ENCODE results near the gene ZNF75A.

The ZNF75A gene

GRCh38 chr16:3289998-3290673 is 15.2 kb upstream of the ZNF75A start:
- no peak for DNase-seq

GRCh38 chr16:3292604-3293003 is 12.7 kb upstream of the ZNF75A start:
- no peak for DNase-seq

- no peak for DNase-seq
Measured at GRCh38 chr16:3295209-3295608, 10.1 kb upstream of the ZNF75A start.

GRCh38 chr16:3295783-3296182 is 9.5 kb upstream of the ZNF75A start:
- DNase-seq: no peak

GRCh38 chr16:3304370-3304769 is 927 bp upstream of the ZNF75A start:
- DNase-seq: no peak

- no peak for DNase-seq
Measured at GRCh38 chr16:3306078-3306477, 781 bp downstream of the ZNF75A start.

GRCh38 chr16:3311496-3311895 is 6.2 kb downstream of the ZNF75A start:
- DNase-seq: no peak

- no peak for DNase-seq
Measured at GRCh38 chr16:3317315-3317999, 12.2 kb downstream of the ZNF75A start.

GRCh38 chr16:3321816-3322215 is 16.5 kb downstream of the ZNF75A start:
- DNase-seq: no peak

GRCh38 chr16:3327514-3327913 is 22.2 kb downstream of the ZNF75A start:
- no peak for DNase-seq

GRCh38 chr16:3328104-3328503 is 22.8 kb downstream of the ZNF75A start:
- DNase-seq: no peak

- no peak for DNase-seq
Measured at GRCh38 chr16:3328643-3329042, 23.3 kb downstream of the ZNF75A start.

GRCh38 chr16:3346041-3346440 is 40.7 kb downstream of the ZNF75A start:
- no peak for DNase-seq

GRCh38 chr16:3347586-3347985 is 42.3 kb downstream of the ZNF75A start:
- DNase-seq: no peak

- DNase-seq: no peak
Measured at GRCh38 chr16:3348547-3349167, 43.4 kb downstream of the ZNF75A start.

GRCh38 chr16:3349175-3349574 is 43.9 kb downstream of the ZNF75A start:
- no peak for DNase-seq

- no peak for DNase-seq
Measured at GRCh38 chr16:3355589-3355988, 50.3 kb downstream of the ZNF75A start, which contains the start of gene OR2C1. TSS of gene OR2C1 (plus strand) at chr16:3355889. CDS start at chr16:3355941, 52 bp downstream.

GRCh38 chr16:3356118-3356517 is 50.8 kb downstream of the ZNF75A start:
- DNase-seq: no peak

- no peak for DNase-seq
Measured at GRCh38 chr16:3358871-3359270, 53.6 kb downstream of the ZNF75A start.

GRCh38 chr16:3362931-3363330 is 57.6 kb downstream of the ZNF75A start:
- no peak for DNase-seq

GRCh38 chr16:3363793-3364192 is 58.5 kb downstream of the ZNF75A start:
- no peak for DNase-seq

GRCh38 chr16:3364774-3365427 is 59.6 kb downstream of the ZNF75A start:
- peak; percentile 91 for DNase-seq
